ENCODE data around the gene ERGIC1. TPM values are rescaled to one million over a fixed set of nuclear protein-coding genes. Genes with fewer than 3 reads are reported as not detected.

ERGIC1 gene
- total RNA-seq, 1 donor from 2014 or later = 44.0 TPM

GRCh38 chr5:172941067-172941516, 107.0 kb downstream of the ERGIC1 start:
- intact Hi-C loops (cut with micrococcal nuclease) = no loop called here

- intact Hi-C loops (cut with micrococcal nuclease) = no loop called here
Measured at GRCh38 chr5:172942556-172942955, 108.5 kb downstream of the ERGIC1 start.

GRCh38 chr5:172943283-172943841, 109.3 kb downstream of the ERGIC1 start:
- intact Hi-C loops (cut with micrococcal nuclease) = no loop called here

- intact Hi-C loops (cut with micrococcal nuclease) = no loop called here
Measured at GRCh38 chr5:172943906-172944305, 109.9 kb downstream of the ERGIC1 start.

GRCh38 chr5:172944741-172945140, 110.7 kb downstream of the ERGIC1 start:
- intact Hi-C loops (cut with micrococcal nuclease) = no loop called here

GRCh38 chr5:172945151-172945550, 111.1 kb downstream of the ERGIC1 start:
- intact Hi-C loops (cut with micrococcal nuclease) = no loop called here

GRCh38 chr5:172946146-172946545, 112.1 kb downstream of the ERGIC1 start:
- intact Hi-C loops (cut with micrococcal nuclease) = no loop called here

GRCh38 chr5:172949426-172949825, 115.4 kb downstream of the ERGIC1 start:
- intact Hi-C loops (cut with micrococcal nuclease) = no loop called here

- intact Hi-C loops (cut with micrococcal nuclease) = no loop called here
Measured at GRCh38 chr5:172950176-172950965, 116.3 kb downstream of the ERGIC1 start.

- intact Hi-C loops (cut with micrococcal nuclease) = no loop called here
Measured at GRCh38 chr5:172951371-172952033, 117.5 kb downstream of the ERGIC1 start.

- intact Hi-C loops (cut with micrococcal nuclease) = no loop called here
Measured at GRCh38 chr5:172952034-172952511, 118.0 kb downstream of the ERGIC1 start.

GRCh38 chr5:172953776-172954675, 120.0 kb downstream of the ERGIC1 start:
- intact Hi-C loops (cut with micrococcal nuclease) = no loop called here

- intact Hi-C loops (cut with micrococcal nuclease) = loop anchor here (5.0 kb wide), 2 partner anchors 328 to 767 kb away; partner anchors contain the start of gene STK10
Measured at GRCh38 chr5:172954751-172955159, 120.7 kb downstream of the ERGIC1 start.

GRCh38 chr5:172956228-172956627, 122.2 kb downstream of the ERGIC1 start:
- intact Hi-C loops (cut with micrococcal nuclease) = loop anchor here (5.0 kb wide), 2 partner anchors 326 to 769 kb away; partner anchors contain the start of gene STK10

- intact Hi-C loops (cut with micrococcal nuclease) = loop anchor here (5.0 kb wide), 2 partner anchors 325 to 770 kb away; partner anchors contain the start of gene STK10
Measured at GRCh38 chr5:172956936-172957335, 122.9 kb downstream of the ERGIC1 start.

GRCh38 chr5:172957458-172957857, 123.4 kb downstream of the ERGIC1 start:
- intact Hi-C loops (cut with micrococcal nuclease) = loop anchor here (5.0 kb wide), 2 partner anchors 325 to 770 kb away; partner anchors contain the start of gene STK10

- intact Hi-C loops (cut with micrococcal nuclease) = loop anchor here (1.0 to 5.0 kb wide), 20 partner anchors 25 to 1571 kb away; partner anchors contain the start of genes ATP6V0E1, BNIP1, BOD1 and CPEB4
Measured at GRCh38 chr5:172958331-172959046, 124.4 kb downstream of the ERGIC1 start.

GRCh38 chr5:172959824-172960799, 126.1 kb downstream of the ERGIC1 start:
- intact Hi-C loops (cut with micrococcal nuclease) = loop anchor here (1.0 to 5.0 kb wide), 14 partner anchors 23 to 1573 kb away; partner anchors contain the start of genes ATP6V0E1, BNIP1, CPEB4 and ERGIC1

- intact Hi-C loops (cut with micrococcal nuclease) = no loop called here
Measured at GRCh38 chr5:172969921-172970320, 135.9 kb downstream of the ERGIC1 start.

Data from T-helper 1 cell treated with Interleukin-12 subunit alpha and Interleukin-12 subunit beta and Interleukin-4 antibody, amounts not matched to agents 30 ng/mL and 1 ng/mL, for 36 hours (primary cell).